RWPE1 (cell line): ENCODE measurements around the gene BMF.

ENCODE experiments used
- CTCF ChIA-PET: fragments of 350-600 bp; sonication (Branson Sonifier 250); formaldehyde crosslinking; extraction: SDS; loops from one replicate; lab custom pipeline; 2021; lab: Yijun Ruan, JAX
- POLR2A ChIA-PET: fragments of 400-600 bp; formaldehyde crosslinking; extraction: SDS; loops from one replicate; lab custom pipeline; 2020; ENCODE audit warnings: antibody characterized with exemption; ENCODE audit not compliant: low non-redundant PET; lab: Yijun Ruan, JAX
- DNase-seq: peaks from one replicate; pipeline ENCODE4 v3.0.0; 2012; ENCODE audit warnings: low spot score
- H3K27ac ChIP-seq: fragments of 450-650 bp; 2 replicates; pipeline ENCODE4 v1.5.1; 2017
- CTCF ChIP-seq: fragments of 450-650 bp; conservative IDR thresholded peaks from 2 replicates; pipeline ENCODE4 v1.5.1; 2017; ENCODE audit warnings: low read depth, mild to moderate bottlenecking

Gene BMF

GRCh38 chr15:40087991-40088928 lies 20.4 kb downstream of the BMF start:
- ChIA-PET CTCF (interaction anchor here (0.6 kb wide), 1 partner anchor 140 kb away, joined by 3 read pairs; no protein-coding TSS in a partner anchor), POLR2A (no interaction called here)
- H3K27ac ChIP-seq, result peak overlapping the region; percentile 31
- no peak for DNase-seq
- TF ChIP-seq CTCF, result no peak

GRCh38 chr15:40087068-40087810 lies 21.4 kb downstream of the BMF start:
- no peak for DNase-seq
- no peak for TF ChIP-seq CTCF
- H3K27ac ChIP-seq, result peak overlapping the region; percentile 12
- POLR2A ChIA-PET, result no interaction called here
- CTCF ChIA-PET, result interaction anchor here (0.5 kb wide), 1 partner anchor 19 kb away, joined by 3 read pairs; no protein-coding TSS in a partner anchor

GRCh38 chr15:40085266-40085665 lies 23.4 kb downstream of the BMF start:
- POLR2A ChIA-PET, result interaction anchor here (0.7 kb wide), 1 partner anchor 157 kb away, joined by 3 read pairs; no protein-coding TSS in a partner anchor
- CTCF ChIA-PET, result interaction anchor here (0.6 to 1.0 kb wide), 3 partner anchors 26 to 1011 kb away, joined by 3 to 4 read pairs (median 4); no protein-coding TSS in a partner anchor
- peak overlapping the region; percentile 65 for H3K27ac ChIP-seq
- DNase-seq, result no peak
- TF ChIP-seq CTCF, result no peak

- ChIA-PET POLR2A (interaction anchor here (0.5 kb wide), 1 partner anchor 26 kb away, joined by 5 read pairs; no protein-coding TSS in a partner anchor), CTCF (interaction anchor here (0.5 to 1.0 kb wide), 3 partner anchors 20 to 129 kb away, joined by 3 to 4 read pairs (median 3); no protein-coding TSS in a partner anchor)
- peak; percentile 80 for DNase-seq
- peak overlapping the region; percentile 65 for H3K27ac ChIP-seq
- no peak for TF ChIP-seq CTCF
Measured at GRCh38 chr15:40084650-40085049, 24.0 kb downstream of the BMF start.

- no peak for DNase-seq
- TF ChIP-seq CTCF, result no peak
- POLR2A ChIA-PET, result no interaction called here
- CTCF ChIA-PET, result interaction anchor here (0.6 to 1.0 kb wide), 3 partner anchors 19 to 167 kb away, joined by 3 to 7 read pairs (median 4); no protein-coding TSS in a partner anchor
- no peak overlapping the region for H3K27ac ChIP-seq
Measured at GRCh38 chr15:40082195-40082883, 26.3 kb downstream of the BMF start.
